Skin of body (tissue), 2 donors: ENCODE measurements around the gene NDUFA13. TPM values are rescaled to one million over a fixed set of nuclear protein-coding genes. Genes with fewer than 3 reads are reported as not detected.

Experiments
- DNase-seq: peaks from one replicate; lab custom pipeline; 2025; lab: John Stamatoyannopoulos, UW
- total RNA-seq: library from RNA; depleted of rRNA; stranded (reverse); fragments of >200 nt; gene quantifications from one replicate; pipeline ENCODE4 v1.2.3, GENCODE V29; 2014

NDUFA13 gene
- total RNA-seq, 1 donor from 2014 or later = 102 TPM

- no peak for DNase-seq
Observed at GRCh38 chr19:19544954-19545591, 29.0 kb downstream of the NDUFA13 start.

GRCh38 chr19:19545707-19546106 is 29.7 kb downstream of the NDUFA13 start:
- no peak for DNase-seq

DNA sequence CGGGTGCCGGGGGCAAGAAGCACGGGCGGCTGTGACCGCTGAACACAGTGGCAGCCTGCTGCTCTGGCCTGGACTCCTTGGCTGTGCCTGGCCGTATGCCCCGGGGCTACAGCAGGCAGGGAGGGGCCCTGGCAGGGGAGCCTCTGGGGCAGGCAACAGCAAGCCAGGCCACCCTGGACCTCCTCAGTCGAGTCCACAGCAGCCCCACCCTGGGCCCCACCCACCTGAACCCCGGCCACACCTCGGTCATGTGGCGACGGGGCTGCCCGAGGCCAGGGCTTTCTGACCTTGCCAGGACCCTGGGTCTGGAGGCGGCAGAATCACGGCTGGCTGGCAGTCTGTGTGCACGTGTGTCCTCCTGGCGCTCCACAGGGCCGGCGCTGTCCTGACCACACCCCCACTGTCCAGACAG is 30.7 kb downstream of the NDUFA13 start:
- DNase-seq = no peak

GRCh38 chr19:19547674-19548336 is 31.8 kb downstream of the NDUFA13 start:
- no peak for DNase-seq

DNA sequence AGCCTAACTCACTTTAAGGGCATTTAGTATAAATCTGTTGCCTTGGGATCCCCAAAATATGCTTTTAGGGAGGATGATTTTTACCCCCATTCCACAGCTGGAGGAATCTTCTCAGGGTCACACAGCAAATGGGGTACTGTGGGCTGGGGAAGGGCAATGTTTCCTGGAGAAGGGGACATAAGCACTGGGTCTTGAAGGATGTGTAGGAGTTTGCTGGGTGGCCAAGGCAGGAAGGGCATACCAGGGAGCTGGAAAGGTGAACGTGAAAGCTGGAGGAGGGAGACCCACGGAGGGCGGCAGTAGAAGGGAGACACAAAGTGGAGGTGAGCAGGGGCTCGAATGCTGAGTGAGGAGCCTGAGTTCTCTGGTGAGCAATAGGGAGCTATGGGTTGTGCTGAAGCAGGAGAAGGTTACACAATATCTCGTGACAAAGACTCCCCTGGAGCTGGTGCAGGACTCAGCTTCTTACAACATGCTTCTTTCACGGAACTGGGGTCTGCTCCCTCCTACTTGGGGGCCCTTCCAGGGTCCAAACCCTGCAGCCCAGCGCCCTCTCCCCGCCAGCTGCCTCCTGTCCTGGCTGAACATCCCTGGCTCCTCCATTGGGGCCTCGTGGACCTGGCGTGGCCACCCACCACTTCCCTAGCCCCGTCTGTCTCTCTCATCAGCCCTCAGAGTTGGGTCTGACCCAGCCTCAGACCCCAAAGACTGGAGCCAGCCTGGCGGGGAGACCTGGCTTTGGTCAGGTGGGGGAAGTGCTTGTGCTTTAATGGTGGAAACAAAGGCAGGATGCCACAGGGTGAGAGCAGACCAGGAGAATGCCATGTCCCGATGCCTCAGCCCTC is 33.1 kb downstream of the NDUFA13 start:
- no peak for DNase-seq

DNA sequence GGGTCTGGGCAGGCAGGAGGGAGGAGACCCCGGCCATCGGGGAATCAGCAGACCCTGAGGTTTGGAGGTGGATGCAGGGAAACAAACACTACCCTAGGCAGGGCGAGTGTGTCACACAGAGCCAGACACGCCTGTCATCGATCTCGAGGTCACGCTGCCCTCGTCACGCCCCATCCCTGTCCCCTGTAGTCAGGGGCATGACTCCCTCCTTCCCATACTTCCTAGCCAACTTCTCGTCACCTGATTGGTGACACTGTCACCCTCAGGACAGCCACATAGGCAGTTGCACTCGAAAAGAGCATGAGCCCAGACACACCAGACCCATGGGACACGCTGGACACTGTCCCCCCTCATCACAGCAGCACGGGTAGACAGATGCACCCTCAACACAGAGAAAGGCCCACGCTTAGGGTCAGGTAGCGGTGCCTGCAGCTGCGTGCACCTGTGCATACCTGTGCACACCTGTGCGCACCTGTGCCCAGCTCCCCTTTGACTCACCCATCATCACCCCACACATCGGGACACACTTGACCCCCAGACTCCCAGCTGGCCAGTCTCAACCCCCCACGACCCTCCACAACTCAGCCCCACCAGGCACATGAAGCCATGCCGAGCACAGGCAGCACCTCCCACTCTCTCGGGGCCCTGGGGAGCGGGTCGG is 33.9 kb downstream of the NDUFA13 start:
- no peak for DNase-seq

DNA sequence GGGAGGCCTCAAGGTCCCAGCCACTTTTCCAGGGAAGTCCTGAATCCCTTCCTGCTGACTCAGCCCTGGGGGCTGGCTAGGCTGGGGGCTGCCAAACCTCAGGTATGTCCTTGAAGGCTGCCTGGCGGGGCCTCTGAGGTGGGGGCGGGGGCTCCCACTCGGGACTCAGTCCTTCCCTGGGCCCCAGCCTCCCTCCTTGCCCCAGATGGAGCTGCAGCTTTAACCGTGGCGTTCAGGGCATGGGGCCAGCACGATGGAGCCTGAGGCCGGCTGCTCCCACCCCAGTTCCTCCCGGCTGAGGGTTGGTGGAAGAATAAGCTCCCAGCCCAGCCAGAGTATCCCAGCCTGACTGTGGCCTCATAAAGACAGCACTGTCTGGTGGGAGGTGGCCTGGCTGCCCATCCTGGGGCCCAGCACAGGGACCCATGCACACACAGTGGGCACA is 34.5 kb downstream of the NDUFA13 start:
- no peak for DNase-seq

DNA sequence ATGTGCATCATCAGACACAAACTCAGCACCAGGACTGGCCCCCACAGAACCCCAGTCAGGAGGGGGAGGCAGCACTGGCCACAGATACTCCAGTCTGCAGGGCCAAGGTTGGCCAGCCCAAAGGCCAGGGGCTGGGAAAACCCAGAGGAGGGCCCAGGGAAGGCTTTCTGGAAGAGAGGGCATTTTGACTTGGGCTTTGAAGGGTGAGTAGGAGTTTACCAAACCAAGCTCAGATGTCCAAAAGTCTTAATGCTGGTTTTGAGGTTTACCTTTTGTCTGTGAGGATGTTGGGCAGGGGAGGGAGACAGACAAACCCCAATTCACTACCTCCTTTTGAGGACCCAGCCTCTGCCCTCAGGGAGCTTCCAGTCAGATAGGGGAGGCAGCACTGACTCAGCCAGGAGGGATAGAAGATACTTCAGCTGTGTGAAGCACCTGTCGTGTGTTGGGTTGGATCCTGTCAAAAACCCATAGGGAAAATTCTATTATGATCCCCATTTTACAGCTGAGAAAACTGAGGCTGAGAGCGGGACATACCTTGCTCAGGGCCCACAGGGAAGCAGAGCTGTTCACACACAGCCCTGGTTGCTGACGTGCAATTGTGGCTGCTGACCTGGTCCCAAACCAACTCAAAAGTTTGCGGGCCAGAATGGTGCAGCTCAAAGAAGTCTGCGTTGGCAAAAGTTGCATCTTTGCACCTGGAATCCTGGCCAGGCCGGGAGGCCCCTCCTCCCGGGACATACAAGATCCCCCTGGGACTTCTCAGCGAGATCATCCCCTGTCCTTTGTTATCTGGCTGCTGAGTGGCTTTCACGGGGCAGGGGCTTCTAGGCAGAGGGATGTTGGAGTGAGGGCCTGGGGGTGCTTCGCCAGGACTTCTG is 35.2 kb downstream of the NDUFA13 start:
- DNase-seq = no peak

DNA sequence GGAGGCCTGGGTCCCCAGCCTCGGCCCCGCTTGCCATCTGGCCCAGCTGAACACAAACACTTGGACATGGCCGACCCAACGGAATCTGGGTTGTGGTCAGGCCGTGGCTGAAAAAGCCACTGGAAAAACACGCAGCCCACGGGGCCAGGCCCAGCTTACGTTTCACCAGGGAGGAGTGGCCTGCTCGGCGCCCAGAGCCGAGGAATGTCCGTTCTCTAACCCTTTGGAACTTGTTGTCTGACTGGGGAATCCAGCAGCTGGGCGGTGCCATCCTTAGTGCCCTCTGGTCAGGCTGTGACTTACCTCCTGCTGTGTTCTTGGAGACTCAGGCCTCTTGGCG is 35.8 kb downstream of the NDUFA13 start:
- DNase-seq = no peak

GRCh38 chr19:19552798-19553197 is 36.8 kb downstream of the NDUFA13 start:
- no peak for DNase-seq

GRCh38 chr19:19553670-19554069 is 37.6 kb downstream of the NDUFA13 start:
- DNase-seq = no peak

- no peak for DNase-seq
Observed at GRCh38 chr19:19554074-19555023, 38.3 kb downstream of the NDUFA13 start.

GRCh38 chr19:19558055-19558454 is 42.0 kb downstream of the NDUFA13 start:
- DNase-seq = no peak

GRCh38 chr19:19558636-19559035 is 42.6 kb downstream of the NDUFA13 start:
- DNase-seq = no peak

DNA sequence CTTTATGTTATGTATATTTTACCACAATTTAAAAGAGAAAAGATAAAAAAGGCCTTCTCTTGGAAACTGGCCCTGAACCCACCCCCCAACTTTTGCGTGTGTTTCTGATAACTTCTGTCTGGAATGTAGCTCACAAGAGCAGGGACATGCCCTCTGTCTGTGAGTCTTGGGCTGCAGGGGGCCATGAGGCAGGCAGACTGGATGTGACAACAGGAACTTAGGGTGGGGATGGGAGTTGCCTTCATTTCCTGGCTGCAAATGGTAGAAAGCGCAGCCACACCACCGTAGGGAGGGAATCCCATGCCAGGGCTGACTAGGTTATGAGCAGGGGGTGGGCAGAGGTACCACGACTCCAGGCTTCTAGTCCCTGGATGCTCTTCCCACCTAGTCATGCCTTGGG is 43.9 kb downstream of the NDUFA13 start:
- no peak for DNase-seq

- no peak for DNase-seq
Observed at GRCh38 chr19:19561946-19562664, 46.1 kb downstream of the NDUFA13 start.

DNA sequence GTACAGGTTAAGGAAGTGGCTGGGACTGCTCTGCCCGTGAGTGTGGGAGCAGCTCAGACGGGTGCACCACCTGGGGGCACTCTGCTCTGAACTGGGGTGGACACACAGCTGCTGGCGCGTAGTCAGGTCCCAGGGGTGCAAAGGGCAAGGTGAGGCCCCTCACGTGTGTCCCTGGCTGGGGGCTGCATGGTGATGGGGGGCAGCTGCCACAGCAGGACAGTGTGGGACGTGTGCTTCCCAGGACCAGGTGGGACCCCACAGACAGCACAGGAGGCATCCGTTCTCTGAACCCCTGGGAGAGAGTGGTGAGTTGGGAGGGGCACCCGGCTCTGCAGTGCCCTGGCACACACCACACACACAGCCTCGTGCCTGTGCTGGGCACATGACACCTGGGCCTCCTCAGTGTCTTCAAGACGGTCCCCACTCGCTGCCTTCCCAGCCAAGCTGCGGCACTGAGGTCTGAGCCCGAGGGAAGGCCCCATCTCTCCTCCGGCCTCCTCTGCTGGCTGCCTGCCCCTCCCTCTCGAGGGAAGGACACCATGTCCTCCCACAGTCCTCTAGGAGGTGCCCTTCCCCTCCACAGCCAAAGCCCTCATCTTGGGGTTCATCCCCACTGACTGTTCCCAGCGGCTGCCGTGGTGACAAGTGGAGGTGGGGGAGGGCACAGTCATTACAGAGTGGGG is 46.8 kb downstream of the NDUFA13 start:
- no peak for DNase-seq

DNA sequence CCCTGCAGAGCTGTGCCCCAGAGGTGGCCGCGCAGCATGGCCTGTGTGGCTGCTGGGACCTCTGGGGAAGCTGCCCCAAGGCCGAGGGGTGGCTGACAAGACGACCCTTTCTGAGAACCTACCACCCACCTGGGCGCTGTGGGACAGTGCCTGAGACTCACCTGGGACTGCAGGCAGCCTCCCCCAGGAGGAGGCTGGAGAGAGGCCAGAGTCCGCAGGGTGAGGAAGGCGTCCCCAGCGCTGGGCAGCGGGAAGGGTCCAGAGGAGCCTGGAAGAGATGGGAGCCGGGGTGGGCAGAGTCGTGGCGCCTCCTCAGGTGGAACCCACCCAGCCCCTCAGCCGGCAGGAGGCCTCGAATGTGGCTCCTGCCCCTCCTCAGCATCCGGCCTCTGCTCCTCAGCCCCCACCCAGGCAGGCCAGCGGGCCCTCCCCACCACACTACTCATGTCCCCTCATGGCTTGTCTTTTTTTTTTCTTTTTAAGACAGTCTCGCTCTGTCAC is 47.4 kb downstream of the NDUFA13 start:
- no peak for DNase-seq
